NCI-H82 treated with DMSO at 0.1 percent for 48 hours (cell line): Measurements from ENCODE around the gene SNX3.
"Not testable (repeated sequence)": the region's sequence is repeated elsewhere in the genome, so short reads cannot be mapped to it uniquely, and the experiment has no call there.

ENCODE experiments used
- DNase-seq: peaks from one replicate; lab custom pipeline; 2025; ENCODE audit not compliant: unreplicated experiment; lab: John Stamatoyannopoulos, UW

The SNX3 gene

DNA sequence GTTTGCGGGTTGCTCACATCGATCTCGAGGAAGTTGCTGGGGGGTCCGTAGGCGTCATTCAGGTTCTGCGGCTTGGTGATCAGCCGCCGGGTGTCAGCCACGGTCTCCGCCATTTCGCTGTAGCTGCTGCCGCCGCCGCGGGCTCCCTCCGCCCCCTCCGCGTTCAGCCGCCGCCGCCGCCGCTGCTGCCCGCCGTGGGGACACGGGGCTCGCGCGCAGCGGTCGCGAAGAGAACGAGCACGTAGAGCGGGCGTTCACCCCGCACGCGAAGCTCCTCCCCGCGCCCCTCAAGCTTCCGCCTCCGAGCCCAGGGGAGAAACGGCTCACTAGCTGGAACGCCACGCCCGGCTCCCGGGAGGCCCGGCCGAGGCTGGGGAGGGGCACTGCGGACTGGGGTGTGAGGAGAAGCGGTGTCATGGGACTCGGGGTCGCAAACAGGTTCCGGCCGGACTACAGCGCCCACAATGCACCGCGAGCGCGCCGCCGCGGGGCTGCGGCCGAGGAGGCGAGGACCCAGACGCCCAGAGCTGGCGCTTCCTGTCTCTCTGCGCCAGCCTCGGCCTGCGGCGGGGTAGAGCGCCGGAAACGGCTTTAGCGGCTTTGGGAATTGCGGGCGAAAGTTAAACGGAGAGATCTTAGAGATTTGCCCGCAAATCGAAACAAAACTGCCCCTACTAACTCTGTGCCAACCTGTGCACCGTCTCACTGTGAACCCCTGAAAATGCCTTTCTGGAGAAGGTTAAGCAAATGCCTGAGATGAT lies at the start of gene SNX3:
SNX3 (minus strand) TSS at position 232 of the 761 bp plus-strand sequence; CDS start at position 113, 119 bp downstream.
- peak; percentile 89 for DNase-seq

DNA sequence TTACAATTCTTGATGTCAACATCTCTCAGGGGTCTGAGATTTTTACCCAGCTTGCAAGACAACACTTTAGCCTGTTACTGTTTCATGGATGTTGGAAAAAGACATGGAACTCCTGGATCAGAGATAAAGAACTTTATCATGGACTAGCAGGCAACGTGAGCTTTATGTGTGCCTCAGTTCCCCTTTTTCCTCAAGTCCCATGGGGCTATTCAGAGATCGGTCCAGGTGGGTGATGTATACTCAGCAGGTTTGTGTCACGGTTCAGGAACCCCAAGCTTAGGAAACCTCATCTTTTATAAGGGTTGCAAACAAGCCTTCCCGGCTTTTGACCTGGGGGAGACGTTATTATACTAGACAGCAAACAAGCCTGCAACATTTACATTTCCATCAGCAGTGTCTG lies 49.0 kb upstream of the SNX3 start:
- DNase-seq, result no peak

DNA sequence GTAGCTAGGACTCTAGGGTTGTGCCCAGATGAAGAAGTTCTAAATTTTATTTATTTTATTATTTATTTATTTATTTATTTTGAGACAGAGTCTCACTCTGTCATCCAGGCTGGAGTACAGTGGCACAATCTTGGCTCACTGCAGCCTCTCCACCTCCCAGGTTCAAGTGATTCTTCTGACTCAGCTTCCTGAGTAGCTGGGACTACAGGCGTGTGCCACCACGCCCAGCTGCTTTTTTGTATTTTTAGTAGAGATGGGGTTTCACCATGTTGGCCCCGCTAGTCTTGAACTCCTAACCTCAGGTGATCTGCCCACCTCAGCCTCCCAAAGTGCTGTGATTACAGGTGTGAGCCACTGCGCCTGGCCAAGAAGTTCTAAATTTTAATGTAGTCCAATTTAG lies 47.8 kb upstream of the SNX3 start:
- DNase-seq, result not testable (repeated sequence)

DNA sequence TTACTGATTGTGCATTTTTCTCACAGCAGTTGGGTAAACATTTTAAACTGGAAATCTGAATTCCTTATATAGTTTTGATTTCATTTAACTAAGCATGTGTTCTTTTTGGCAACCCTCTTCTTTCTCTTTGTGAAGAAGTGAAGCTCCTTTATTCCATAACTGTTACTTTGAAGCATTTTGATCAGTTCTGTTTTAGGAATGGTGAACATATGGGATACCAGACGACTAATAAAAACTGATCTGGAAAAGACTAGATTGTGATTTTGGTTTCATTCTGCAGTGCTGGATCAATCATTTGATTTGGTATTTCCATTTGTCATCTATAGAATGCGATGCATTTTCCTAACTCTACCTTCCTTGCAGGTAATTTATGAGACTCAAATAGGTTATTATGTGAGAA lies 43.8 kb upstream of the SNX3 start:
- no peak for DNase-seq

DNA sequence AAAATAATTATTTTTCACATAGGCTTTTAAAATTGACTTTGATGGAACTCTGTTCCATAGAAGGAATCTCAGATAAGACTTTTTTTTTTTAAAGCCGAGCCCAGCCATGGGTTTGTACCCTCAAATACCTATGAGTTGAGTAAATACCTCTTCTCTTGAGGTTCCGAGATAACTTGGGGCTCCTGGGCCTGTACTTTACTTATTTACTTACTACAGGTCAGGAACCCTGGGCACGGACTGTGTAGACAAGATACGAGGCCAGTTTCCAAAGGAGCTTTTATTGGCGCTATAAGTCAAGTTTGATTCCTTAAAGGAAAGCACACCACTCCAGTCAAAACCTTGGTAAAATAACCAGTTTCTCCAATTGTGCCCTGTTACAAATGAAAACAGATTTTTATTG lies 41.5 kb upstream of the SNX3 start:
- DNase-seq, result no peak

DNA sequence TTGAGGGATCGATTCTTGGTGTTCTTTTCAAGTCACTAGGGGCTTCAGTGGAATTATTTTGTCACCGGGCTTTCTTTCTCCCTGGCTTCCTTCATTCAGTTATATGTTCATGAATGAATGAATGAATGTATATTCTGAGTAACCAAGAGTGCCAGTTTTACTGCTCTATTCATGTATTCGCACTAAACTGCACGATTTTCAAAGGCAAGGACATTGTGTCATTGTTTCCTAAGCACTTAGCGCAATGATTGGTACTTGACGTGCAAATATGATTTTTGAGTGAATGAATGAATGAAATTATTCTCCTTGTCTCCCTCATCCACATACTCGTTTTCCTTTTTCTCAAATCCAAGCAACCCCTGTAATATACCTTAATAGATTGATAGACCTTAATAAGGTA lies 34.8 kb upstream of the SNX3 start:
- no peak for DNase-seq

DNA sequence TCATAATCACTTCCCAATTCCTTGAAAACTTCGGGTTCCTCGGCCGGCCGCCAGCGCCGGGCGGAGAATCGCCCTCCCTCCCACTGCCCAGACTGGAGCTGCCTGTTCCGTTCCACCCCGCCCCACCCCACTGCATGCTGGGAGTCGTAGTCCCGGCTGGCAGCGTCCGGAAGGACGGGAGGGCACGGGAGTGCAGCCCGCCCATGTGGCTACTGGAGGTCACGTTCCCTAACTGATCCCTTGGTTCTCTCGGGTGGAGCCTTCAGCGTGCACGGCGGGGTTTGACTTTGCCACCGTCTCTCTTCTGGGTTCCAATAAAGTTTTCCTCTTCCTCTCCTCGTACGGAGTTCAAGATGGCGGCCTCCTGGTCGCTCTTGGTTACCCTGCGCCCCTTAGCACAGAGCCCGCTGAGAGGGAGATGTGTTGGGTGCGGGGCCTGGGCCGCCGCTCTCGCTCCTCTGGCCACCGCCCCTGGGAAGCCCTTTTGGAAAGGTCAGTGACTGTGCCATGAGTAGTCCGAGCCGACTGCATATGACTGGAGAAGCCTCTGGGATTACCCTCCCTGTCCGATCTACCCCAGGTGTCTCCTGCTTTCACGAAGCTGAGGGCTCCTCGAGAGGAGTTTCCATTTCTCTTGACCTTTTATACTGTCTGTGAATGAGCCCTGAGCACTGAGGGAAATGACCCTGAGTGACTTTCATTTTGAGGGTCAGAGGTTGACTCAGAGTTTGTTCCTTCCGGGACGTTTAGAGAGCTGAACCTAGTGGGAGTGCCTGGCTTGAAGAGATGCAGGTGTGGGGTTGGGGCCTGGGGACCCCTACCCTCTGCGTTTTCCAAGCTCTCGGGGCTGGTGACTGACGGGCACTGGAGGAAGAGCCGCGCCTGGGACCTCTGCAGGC lies 34.1 kb upstream of the SNX3 start, which contains the start of gene AFG1L:
AFG1L (plus strand) TSS at position 328 of the 899 bp plus-strand sequence; CDS start at position 354, 26 bp downstream.
- peak; percentile 73 for DNase-seq

DNA sequence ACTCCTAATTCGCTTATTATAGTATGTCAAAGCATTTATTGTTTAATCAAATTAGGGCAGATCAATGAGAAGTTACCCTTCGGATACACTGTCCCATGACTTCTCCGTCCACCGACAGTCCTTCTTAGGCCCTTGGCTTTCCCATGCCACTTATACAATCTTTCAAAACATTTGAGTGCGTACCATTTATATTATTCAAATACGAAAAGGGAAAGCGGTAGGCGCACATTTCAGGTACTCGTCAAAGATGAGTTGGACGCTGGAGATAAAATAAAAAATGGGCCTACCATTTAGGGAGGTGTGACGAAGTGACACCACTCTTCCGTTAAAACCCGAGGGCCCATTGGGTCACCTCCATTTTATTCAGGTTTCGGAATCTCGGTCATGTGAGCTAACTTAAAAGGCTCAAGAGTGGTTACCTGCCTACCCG lies 33.5 kb upstream of the SNX3 start:
- DNase-seq, result no peak

DNA sequence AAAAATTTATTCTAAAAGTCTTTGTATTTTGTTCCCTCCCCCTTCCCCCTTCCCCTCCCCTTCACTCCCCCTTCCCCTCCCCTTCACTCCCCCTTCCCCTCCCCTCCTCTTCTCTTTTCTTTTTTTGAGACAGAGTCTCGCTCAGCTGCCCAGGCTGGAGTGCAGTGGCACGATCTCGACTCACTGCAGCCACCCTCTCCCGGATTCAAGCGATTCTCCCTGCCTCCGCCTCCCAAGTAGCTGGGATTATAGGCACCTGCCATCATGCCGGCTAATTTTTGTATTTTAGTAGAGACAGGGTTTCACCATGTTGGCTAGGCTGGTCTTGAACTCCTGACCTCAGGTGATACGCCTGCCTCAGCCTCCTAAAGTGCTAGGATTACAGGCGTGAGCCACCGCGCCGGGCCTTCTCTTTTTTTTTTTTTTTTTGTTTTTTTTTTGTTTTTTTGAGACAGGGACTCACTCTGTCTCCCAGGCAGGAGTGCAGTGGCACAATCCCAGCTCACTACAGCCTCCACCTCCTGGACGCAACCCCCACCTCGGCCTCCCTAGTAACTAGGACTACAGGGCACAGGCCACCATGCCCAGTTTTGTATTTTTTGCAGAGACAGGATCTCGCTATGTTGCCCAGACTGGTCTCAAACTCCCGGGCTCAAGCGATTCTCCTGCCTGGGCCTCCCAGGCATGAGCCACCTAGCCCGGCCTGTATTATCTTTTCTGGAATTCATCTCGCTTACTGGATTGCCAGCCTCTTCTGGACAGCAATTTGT lies 32.9 kb upstream of the SNX3 start:
- DNase-seq, result no peak

DNA sequence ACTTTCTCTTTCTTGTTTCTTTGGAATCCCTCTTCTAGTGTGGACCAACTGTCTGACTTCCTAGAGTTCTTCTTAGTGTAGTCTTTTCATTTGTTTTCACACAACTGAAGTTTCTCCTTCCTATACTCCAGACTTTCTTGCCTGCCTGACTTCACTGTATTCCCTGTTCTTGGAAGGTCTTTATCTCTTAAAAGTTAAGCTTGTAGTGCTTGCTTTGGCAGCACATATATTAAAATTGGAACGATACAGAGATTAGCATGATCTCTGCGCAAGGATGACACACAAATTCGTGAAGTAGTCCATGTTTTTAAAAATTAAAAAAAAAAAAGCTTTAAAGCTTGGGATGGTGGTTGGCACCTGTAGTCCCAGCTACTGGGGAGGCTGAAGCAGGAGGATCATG lies 31.7 kb upstream of the SNX3 start:
- not testable (repeated sequence) for DNase-seq

DNA sequence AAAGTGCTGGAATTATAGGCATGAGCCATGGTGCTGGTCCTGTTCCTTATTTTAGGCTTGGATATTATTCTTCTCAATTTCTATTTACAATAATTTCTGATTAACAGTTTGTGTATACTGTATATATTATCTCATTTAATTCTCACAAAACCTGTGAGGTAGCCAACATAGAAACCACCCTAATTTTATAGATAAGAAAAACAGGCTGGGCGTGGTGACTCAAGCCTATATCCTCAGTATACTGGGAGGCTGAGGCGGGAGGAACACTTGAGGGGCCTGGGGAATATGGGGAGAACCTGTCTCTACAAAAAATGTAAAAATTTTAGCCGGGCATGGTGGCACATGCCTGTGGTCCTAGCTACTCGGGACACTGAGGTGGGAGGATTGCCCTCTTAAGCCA lies 30.3 kb upstream of the SNX3 start:
- no peak for DNase-seq

DNA sequence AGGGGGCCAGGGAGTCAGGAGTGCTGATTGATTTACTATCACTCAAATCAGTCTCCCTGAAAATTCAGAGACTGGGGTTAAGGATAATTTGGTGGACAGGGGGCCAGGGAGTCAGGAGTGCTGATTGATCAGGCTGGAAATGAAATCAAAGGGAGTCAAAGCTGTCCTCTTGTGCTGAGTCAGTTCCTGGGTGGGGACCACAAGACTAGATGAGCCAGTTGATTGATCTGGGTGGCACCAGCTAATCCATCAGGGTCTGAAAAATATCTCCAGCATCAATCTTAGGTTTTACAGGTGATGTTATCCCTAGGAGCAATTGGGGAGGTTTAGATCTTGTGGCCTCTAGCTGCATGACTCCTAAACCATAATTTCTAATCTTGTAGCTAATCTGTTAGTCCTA lies 27.9 kb upstream of the SNX3 start:
- no peak for DNase-seq

DNA sequence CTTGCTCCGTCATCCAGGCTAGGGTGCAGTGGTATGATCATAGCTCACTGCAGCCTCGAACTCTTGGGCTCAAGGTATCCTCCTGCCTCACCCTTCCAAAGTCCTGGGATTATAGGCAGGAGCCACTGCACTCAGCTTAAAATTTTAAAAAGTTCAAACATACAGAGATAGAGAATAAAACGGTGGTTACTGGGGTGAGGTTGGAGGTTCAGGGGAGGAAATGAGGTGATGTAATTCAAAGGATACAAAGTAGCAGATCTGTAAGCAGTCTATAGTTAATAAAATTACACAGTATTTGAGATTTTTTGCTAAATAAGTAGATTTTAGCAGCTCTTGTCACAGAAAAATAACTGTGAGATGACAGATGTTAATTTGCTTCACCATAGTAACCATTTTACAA lies 26.5 kb upstream of the SNX3 start:
- DNase-seq, result no peak

DNA sequence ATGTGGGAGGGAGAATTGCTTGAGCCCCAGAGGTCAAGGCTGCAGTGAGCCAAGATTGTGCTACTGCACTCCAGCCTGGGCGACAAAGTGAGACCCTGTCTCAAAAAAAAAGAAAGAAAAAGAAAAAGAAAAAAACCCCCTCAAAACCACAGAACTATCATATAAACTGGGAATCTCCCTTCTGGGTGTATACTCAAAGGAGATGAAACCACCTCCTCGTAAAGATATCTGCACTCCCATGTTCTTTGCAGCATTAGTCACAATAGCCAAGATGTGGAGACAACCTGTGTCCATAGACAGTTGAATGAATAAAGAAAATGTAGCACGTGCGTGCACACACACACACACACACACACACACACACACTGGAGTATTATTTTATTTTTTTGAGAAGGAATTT lies 25.5 kb upstream of the SNX3 start:
- DNase-seq, result no peak

DNA sequence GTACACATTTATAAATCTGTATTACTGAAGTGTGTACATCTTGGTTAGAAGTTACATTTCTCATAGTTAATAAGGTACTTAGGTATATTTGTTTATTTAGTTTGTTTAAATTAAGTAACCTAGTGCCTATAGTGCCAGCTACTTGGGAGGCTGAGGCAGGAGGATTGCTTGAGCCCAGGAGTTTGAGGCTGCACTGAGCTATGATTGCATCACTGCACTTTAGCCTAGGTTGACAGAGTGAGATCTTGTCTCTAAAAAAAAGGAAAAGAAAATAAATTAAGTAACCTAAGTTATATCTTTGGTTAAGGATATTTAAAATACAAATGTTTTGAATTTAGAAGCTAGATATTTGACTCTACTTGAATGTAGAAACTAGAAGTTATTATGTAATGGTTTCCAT lies 24.5 kb upstream of the SNX3 start:
- no peak for DNase-seq

DNA sequence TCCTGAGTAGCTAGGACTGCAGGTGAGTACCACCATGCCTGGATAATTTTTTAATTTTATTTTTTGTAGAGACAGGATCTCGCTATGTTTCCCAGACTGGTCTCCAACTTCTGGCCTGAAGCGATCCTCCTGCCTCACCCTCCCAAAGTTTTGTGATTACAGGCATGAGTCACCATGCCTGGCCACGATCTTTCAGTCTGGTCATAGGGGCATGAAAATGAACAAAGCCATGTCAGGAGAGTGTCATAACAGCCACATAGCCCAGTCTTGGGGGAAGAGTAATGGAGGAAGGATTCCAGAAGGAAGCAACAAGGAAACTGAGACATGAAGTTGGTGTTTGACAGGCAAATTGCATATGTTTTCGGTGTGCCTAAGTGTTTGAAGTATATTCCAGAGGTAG lies 17.0 kb upstream of the SNX3 start:
- DNase-seq, result no peak

DNA sequence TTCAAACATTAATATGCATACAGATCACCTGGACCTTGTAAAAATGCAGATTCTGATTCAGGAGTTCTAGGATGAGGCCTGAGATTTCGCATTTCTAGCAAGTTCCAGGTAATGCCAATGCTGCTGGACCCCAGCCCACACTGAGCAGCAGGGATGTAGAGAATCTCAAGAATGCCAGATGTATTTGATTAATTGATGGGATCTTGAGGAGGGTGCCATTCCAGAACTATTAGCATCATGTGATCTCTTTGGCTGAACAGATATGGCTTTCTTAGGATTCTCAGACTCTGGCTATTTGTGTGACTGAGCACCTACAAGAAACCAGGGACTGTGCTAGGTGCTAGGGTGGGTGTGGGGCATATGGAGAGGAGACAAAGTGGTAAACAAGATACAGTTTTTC lies 16.5 kb upstream of the SNX3 start:
- no peak for DNase-seq

DNA sequence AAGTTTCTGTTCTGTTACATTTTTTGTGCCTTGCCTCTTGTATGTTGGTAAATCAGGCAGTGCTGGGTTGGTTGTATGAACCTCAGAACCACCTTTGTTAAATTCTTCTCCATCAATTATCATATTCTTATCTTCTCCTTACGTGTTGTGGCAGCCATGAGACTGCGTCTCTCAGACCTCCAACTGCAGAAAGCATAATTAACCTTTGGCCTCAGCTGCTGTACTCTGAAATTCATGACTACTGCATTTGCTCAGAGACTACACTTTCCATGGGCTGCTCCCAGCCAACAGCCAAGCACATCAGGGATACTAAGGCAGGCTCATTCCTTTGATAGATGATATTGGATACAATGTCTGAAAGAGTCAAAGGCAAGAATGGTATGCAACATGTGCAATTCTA lies 15.1 kb upstream of the SNX3 start:
- DNase-seq, result no peak

DNA sequence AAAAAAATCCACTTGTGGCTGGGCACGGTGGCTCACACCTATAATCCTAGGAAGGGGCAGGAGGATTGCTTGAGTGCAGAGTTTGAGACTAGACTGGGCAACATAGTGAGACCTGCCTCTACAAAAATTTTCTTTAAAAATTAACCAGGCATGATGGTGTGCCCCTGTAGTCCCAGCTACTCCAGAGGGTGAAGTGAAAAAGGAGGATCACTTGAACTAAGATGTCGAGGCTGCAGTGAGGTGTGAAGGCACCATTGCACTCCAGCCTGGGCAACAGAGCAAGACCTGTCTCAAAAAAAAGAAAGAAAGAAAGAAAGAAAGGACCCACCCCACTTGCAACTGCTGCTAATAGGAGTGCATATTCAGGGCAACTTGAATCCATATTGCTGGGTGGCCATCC lies 13.7 kb upstream of the SNX3 start:
- DNase-seq, result no peak

DNA sequence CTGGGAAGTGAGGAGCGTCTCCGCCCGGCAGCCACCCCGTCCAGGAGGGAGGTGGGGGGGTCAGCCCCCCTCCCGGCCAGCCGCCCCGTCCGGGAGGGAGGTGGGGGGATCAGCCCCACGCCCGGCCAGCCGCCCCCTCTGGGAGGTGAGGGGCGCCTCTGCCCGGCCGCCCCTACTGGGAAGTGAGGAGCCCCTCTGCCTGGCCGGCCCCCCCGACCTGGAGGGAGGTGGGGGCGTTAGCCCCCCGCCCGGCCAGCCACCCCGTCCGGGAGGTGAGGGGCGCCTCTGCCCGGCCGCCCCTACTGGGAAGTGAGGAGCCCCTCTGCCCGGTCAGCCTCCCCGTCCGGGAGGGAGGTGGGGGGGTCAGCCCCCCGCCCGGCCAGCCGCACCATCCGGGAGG lies 9.1 kb upstream of the SNX3 start:
- DNase-seq, result not testable (repeated sequence)

DNA sequence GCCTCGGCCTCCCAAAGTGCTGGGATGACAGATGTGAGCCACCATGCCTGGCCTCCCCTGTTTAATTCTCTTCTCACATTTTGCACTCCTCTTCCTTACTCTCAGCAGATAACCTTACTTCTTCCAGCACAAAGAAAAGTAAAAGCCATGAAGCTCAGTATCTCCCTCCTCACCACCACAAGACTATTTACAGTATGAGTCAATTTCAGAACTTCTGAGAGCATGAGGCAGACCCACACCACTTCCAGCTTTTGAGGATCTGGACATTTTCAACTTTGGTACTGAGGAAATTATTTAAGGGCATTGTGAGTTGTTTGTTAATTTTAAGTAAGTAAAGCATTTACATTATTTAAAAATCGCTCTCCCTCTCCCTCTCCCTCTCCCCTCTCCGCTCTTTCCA lies 8.0 kb upstream of the SNX3 start:
- no peak for DNase-seq
